Vagina (tissue), 2 donors: ENCODE measurements around the gene EXD3.

Source experiments
- POLR2A ChIP-seq, 2 donors: fragments of 450-650 bp; IDR thresholded peaks; one replicate each; pipeline ENCODE4 v1.6.1; 2017; ENCODE audit warnings: antibody characterized with exemption in 2 of 2, mild to moderate bottlenecking in 2 of 2, moderate library complexity in 2 of 2
- POLR2AphosphoS5 ChIP-seq, 2 donors: sonication (generic); formaldehyde crosslinking; IDR thresholded peaks; one replicate each; pipeline ENCODE4 v1.9.0; 2017; ENCODE audit warnings: antibody characterized with exemption in 2 of 2, mild to moderate bottlenecking in 2 of 2, low read depth in 1 of 2; ENCODE audit not compliant: insufficient read depth in 1 of 2
- TF ChIP-seq, protein P1 (sequence below), 3 experiments: fragments of 450-650 bp in 2 of 3; fragments of 200-600 bp in 1 of 3; sonication (generic) in 1 of 3; IDR thresholded peaks; one replicate each; pipeline ENCODE4 v1.5.1; 2017 to 2019; ENCODE audit warnings: antibody characterized with exemption in 3 of 3, mild to moderate bottlenecking in 2 of 3, moderate library complexity in 2 of 3

DNA sequence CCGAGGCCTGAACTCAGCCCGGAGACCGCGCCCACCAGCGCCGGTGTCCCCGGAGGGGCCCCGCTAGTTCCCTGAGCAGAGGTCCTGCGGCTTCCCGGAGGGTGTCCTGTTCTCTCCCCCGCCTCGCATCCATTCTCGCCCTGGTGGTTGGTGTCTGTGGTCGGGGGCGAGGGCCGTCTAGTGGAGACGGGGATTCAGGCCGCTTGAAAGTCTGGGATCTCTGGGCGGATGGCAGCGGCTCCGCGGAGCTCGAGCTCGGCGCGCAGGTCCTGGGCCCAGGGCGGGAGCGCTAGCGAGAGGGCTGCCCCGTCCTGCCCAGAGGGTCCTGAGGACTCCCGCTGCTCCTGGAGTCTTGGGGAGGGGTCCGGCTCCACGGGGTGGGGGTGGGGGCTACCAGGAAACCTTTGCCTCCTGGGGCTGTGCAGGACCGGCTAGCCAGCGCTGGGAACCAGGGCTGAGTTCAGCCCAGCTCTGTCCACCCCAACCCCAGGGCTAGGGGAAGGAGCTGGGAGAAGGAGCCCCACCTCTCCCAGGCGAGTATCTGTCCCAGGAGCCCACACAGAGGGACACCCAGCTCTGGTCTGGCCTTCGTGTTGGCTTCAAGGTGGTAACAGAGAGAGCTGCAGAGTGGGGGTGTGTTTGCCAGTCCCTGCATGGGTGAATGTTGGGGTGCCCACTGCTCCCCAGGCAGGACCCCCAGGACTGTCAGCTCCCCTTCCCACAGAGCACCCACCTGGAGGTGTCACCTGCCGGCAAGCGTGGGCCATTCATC, 141.4 kb downstream of the EXD3 start:
- no peak for TF ChIP-seq POLR2A (IDR thresholded peaks at IDR 0.05)
- TF ChIP-seq, protein P1, sequence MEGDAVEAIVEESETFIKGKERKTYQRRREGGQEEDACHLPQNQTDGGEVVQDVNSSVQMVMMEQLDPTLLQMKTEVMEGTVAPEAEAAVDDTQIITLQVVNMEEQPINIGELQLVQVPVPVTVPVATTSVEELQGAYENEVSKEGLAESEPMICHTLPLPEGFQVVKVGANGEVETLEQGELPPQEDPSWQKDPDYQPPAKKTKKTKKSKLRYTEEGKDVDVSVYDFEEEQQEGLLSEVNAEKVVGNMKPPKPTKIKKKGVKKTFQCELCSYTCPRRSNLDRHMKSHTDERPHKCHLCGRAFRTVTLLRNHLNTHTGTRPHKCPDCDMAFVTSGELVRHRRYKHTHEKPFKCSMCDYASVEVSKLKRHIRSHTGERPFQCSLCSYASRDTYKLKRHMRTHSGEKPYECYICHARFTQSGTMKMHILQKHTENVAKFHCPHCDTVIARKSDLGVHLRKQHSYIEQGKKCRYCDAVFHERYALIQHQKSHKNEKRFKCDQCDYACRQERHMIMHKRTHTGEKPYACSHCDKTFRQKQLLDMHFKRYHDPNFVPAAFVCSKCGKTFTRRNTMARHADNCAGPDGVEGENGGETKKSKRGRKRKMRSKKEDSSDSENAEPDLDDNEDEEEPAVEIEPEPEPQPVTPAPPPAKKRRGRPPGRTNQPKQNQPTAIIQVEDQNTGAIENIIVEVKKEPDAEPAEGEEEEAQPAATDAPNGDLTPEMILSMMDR (IDR thresholded peaks at IDR 0.05): no peak
- no peak for TF ChIP-seq POLR2AphosphoS5 (IDR thresholded peaks at IDR 0.05; ENCODE audit: insufficient read depth in 1 of 2, low read depth in 1 of 2)
